ENCODE results near the gene NET1.

GRCh38 chr10:5419466-5420094 lies 7.2 kb downstream of the NET1 start:
- TF ChIP-seq CTCF (IDR thresholded peaks at IDR 0.05; ENCODE audit: extremely low read depth in 1 of 2, insufficient read depth in 1 of 2, low read depth in 1 of 2, low read length in 2 of 2), result no peak
- no peak for TF ChIP-seq JUN (IDR thresholded peaks at IDR 0.05; ENCODE audit: borderline replicate concordance, insufficient read depth, insufficient read length, low read depth)
- no peak for TF ChIP-seq POLR2AphosphoS5 (IDR thresholded peaks at IDR 0.05; ENCODE audit: insufficient read depth, low read depth, low read length)
- no peak for TF ChIP-seq EZH2 (IDR thresholded peaks at IDR 0.05; ENCODE audit: borderline replicate concordance, low read depth, low read length, severe bottlenecking)
